Esophagus squamous epithelium (tissue), 4 donors: ENCODE results near the gene NKD1.

ENCODE experiments used
- CTCF ChIP-seq, 6 experiments: fragments of 450-650 bp in 4 of 6; fragments of 200-600 bp in 2 of 6; sonication (generic) in 2 of 6; IDR thresholded peaks; one replicate each; pipeline ENCODE4 v1.5.1; 2016 to 2019; ENCODE audit warnings: antibody characterized with exemption in 6 of 6, mild to moderate bottlenecking in 4 of 6, moderate library complexity in 4 of 6
- POLR2A ChIP-seq, 4 donors: fragments of 450-650 bp; IDR thresholded peaks; one replicate each; pipeline ENCODE4 v1.6.1; 2017; ENCODE audit warnings: antibody characterized with exemption in 4 of 4, mild to moderate bottlenecking in 4 of 4, moderate library complexity in 3 of 4

- TF ChIP-seq CTCF (IDR thresholded peaks at IDR 0.05) (peak in 1 of 6 experiments; percentile 32), POLR2A (IDR thresholded peaks at IDR 0.05) (no peak)
Observed at GRCh38 chr16:50685462-50686063, 137.4 kb downstream of the NKD1 start.
